ENCODE results near the gene CNTNAP2. TPM values are rescaled to one million over a fixed set of nuclear protein-coding genes. Genes with fewer than 3 reads are reported as not detected.

Gene CNTNAP2
- polyA plus RNA-seq, 10 donors: 5.6 to 19.6 (median 11.4) TPM

DNA sequence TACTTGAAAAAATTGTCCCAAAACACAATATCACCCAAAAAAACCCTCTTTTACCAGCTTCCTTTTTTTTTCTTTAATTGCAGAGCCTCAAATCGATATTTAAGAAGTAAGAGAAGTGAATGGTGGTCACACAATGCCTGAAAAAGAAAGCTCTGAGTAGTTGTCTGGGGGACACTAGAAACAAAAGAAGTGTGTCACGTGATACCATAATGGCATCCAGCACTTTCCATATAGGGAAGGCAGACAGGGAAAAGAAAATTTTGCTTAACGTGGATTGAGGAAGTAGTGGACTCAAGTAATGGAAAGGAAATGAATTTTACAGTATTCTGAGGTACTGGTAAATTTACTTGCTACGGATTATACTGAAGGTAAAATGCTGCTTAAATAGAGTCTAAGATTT is 1708.1 kb downstream of the CNTNAP2 start:
- no peak for DNase-seq

DNA sequence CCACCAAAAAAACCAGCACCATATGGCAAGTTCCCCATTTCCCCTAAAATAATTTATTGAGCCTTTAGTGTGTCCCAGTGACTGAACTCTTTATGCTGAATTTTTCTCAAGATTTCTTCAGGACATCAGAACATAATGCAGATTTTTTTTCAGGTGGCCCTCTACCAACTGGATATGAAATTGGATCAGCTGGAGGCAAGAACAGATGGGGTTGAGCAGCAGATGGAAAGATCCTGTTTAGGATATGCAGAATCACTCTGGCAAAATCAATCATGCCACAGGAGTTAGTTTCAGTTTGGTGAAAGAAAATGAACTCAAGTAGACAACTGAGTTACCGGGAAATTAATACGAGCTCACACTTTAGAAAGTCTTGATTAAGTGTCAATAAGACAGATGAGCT is 1712.4 kb downstream of the CNTNAP2 start:
- DNase-seq: no peak

DNA sequence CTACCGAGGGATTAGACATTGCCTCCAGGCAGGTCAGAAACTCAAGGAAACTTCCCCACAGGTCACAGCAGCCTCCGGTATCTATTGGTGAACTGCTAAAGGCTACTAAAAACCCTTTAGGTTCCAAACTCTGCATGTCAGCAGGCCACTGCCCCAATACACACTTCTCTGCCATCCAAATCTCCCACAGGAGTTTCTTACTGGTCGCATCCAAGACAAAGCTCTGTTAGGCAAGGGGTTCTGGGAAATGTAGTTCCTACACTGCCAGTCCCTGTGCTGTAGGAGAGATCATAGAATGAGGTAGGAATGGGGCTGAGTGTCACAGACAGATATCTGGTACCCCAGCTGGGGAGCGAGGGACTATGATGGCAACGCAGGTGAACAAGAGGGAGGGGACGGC is 1717.0 kb downstream of the CNTNAP2 start:
- no peak for DNase-seq

DNA sequence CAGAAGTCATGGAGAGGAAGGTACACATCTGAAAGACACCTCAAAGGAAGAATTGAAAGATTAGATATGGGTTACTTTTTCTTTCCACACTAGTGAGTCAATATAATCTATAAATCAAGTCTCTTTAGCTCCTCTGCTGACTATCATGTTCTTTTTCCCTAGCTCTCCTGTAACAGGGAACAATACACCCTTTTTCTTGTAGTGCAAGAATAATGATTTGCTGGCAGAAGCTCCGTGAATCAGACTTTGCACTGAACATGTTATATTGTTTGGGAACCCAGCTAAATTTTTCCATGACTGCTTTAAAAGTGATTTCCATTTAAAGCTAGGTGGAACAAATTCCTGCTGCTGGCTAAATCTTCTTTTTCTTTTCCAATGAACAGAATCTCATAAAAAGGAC is 1717.4 kb downstream of the CNTNAP2 start:
- DNase-seq: peak in 1 of 3 donors; percentile 34

DNA sequence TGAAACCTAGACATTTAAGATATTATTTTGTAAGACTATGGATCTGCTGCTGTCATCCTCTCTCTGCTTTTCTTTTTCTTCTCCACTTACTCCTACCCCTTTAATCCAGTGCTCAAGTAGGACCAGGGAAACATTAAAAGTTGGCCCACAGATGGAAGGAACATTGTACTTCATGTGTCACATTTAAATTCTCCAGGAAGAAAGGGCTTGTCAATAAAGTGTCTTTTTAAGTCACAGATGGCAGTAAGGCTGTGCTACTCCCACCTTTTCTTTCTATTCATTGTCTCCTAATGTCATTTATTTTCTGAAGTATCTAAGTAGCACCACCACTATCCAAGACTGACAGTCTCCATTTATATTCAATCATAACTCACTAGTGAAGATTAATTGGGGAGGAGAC is 1736.2 kb downstream of the CNTNAP2 start:
- DNase-seq: no peak

DNA sequence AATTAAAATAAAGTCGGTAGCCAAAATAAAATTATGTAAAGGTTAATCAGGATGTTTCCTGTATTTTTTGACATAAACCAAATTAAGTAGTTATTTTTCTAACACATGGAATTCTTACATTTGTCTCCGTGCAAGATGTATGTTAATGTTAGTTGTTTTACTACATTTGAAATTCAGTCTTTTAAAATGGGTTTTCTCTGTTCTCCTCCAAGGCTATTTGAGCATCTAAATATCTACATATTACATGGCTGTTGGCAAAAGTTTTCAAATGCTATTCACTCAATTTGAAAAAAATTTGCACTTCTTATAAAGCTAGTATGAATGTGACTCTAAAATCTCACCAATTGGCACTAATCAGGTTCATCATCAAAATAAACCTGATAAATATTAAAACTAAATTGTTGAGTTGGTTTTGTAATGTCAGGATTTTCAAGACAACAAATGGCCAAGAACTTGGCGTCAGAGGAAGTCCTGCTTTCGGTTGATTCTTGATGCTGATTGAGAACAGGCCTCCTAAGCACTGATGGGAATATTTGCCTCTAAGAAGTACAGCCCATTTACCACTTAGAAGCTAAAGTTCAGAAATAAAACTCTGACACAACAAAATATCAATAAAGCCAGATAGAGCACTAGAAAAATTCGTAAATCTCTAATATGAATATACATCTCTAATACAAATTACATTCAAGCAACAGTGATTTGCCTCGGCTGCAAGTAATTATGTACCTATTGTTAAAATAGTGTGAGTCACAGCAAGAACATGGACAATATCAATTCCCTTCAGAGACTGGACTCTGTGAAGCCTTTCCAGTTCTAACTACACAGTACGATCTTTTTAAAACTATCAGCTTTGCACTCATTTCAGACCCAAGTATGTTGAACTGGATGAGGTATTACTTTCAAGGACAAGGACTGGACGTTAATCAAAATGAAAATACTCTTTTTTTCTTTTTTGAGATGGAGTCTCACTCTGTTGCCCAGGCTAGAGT is 1740.8 kb downstream of the CNTNAP2 start:
- peak in 2 of 3 donors; percentile 36 to 52 for DNase-seq

DNA sequence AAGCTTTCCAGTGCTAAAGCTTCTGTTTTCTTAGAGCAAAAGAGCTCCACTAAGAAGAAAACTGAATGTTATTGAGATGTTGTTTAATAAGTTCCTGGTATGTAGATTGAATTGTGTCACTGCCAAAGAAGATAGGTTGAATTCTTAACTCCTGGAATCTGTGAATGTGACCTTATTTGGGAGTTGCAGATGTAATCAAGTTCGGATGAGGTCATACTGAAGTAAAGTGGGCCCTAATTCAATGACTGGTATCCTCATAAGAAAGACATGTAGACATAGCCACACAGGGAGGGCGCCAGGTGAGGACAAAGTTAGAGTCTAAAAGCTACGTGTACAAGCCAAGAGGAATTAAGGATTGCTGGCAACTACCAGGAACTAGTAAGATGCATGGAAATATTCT is 1741.8 kb downstream of the CNTNAP2 start:
- DNase-seq: peak in 1 of 3 donors; percentile 37

DNA sequence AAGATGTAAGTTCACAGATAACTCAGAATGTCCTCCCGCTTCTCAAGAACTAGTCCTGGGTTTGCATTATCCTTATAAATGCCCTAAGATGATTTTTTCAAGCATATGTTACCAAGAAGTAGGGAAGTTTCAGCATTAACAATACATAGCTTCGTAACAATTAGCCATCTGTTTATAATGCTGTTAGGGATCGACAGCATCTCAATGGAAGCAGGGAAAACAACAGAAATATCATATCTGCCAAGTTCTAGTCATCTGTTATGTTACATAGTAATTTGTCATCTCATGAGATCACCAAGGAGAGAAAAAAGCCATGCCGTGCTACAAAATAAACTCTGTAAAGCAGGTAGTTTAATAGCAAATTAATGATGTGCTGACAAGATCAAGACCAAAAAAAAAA is 1742.4 kb downstream of the CNTNAP2 start:
- DNase-seq: peak in 2 of 3 donors; percentile 25 to 52

DNA sequence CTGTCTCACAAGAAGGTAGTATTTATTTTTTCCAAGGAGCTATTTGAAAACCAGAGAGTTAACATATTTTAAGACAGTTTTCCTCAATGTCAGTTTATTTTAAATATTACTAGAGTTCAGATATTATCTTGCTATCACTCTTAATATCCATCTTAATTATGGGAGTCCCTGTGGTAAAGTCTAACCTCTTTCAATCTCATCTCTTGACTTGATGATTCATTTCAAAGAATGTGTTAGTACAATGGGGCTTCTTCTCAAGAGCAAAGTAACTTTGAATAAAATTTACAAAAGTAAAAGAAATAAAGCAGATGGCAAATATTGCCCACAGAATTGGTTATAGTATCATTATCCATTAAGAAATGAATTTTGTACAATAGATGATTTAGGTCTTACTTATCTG is 1742.9 kb downstream of the CNTNAP2 start:
- no peak for DNase-seq

DNA sequence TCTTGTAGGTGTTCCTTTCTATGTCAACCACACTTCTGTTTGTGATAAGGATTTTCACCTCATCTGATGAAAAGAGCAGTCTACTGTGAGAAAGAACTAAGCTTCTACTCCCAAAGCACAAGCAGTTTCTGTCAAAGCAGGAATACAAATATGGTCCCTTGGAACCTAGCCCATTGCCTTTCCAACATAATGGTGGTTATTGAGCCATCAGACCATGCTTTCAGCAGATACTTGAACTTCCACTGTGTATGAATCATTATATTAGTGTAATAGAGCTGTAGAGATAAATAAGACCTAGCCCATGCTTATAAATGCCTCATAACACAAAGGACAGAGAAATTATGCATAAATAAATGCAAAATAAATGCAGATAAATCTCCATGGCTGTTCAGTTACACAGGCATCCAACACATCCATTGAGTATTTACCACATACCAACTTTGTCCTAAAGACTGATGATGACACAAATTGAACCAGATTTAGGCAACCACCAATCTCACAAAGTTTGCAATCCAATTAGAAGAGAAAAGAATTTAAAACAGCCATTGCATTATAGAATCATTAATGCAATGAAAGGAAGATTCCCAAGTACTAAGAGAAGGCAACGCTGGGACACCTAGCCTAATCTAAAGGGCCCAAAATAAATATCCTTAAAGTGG is 1744.6 kb downstream of the CNTNAP2 start:
- no peak for DNase-seq

DNA sequence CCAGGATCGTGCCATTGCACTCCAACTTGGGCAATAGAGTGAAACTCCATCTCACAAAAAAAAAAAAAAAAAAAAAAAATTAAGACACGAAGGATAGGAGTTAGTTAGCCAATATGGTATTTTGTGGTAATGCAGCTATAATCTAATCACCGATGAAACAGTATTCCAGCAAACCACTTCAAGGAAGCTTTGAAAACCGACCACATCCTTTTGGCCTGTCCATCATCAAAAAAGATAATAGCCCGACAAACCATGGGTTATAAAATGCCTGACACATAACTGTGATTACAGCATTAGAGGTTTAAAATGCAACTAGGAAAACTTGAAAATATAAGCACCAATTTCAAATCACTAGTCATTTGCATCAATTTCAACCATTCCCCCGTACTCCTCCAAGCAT is 1745.3 kb downstream of the CNTNAP2 start:
- no peak for DNase-seq

DNA sequence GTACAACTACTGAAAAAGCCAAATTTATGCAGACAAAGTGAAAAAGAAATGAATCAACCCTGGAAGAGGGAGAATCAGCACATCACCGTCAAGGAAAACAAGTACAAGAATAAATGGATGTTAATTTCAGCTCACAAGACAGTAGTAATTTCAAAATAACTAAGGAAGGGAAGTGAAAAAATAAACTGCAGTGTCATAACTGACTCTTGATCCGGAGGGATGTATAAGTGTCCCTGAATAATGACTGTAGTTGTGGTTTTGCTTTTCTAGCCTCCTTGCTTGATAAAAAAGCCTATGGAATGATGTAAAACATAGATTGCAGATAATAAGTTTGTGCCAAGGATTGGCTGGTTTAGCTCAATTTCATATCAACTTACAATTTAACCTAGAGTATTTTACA is 1752.9 kb downstream of the CNTNAP2 start:
- no peak for DNase-seq

DNA sequence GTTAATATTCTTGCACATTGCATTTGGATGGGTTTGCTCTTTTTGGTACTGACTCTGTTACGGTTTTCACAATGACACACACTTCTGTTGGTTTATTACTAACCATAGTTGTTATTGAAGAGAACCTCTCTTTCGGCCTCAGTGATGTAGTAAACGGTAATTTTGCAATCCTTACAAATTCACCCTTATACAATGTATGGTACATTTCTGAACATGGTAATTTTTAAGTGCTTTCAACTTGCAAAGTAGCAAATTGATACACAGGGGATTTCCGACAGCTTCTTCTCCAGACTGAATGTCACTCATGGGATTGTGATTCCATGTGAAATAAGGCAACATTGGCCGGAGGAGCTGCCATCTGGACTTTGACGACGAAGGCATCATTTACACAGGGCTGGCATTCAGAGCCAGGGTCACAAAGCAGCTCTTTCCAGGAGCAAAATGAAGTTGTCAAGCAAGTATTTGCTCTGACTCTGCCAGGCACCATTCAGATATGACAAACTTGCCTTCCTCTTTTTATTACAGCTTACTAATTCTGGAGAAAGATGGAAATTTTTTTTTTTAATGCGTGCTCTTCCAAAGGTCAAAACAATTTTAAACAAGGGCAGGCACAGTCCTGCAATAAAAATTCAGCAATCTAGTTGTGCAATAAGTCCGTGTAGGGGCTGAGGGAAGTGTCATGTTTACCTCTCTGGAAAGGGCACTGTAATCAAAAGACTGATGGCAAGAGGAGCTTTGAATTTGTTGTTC is 1762.5 kb downstream of the CNTNAP2 start:
- DNase-seq: peak in 1 of 3 donors; percentile 22

DNA sequence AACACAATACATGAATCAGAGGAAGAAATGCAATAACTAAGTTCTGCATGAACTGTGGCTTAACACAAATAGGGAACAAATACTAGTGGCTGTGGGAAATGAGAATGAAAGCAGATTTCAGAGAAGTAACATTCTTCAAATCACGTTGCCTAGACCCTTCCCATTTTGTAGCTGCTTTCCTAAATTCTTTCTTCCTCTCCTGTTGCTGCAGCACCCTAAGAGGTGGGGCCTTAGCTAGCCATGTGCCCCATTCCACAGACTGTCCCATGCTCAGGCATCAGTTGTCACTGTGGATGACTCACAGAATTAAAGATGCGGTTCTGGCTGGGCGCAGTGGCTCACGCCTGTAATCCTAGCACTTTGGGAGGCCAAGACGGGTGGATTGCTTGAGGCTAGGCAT is 1769.3 kb downstream of the CNTNAP2 start:
- DNase-seq: no peak

DNA sequence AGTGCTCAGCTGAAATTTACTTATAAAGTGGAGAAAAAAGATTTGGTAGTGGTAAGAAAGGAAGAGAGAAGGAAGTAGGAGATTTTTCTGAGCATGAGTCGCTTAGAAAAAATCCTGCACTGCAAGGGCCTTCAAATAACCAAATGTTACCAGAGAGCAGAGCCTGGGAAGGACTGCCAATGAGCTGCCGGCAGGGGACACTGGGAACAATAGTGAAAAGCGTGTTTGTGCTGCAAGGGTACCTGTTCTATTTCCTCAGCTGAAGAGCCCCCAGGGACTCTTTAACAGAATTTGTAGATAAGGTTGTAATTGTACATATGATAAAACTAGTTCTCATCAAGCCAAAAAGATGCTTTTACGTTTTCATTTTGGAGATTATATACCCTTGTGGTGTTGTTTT is 1777.7 kb downstream of the CNTNAP2 start:
- no peak for DNase-seq

DNA sequence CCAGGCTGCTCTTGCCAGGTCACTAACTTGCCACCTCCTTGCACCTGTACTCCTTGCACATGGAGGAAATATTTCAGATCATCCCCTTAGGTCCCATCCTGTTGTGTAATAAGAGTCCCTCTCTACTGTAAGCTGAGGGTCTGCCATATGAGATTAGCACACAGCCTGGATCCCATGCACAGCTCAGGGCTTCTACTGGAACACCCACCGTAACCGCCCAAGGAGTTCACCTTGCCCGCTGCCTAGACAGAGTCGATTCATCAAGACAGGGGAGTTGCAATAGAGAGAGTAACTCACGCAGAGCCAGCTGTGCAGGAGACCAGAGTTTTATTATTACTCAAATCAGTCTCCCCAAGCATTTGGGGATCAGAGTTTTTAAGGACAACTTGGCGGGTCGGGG is 1779.5 kb downstream of the CNTNAP2 start:
- no peak for DNase-seq

DNA sequence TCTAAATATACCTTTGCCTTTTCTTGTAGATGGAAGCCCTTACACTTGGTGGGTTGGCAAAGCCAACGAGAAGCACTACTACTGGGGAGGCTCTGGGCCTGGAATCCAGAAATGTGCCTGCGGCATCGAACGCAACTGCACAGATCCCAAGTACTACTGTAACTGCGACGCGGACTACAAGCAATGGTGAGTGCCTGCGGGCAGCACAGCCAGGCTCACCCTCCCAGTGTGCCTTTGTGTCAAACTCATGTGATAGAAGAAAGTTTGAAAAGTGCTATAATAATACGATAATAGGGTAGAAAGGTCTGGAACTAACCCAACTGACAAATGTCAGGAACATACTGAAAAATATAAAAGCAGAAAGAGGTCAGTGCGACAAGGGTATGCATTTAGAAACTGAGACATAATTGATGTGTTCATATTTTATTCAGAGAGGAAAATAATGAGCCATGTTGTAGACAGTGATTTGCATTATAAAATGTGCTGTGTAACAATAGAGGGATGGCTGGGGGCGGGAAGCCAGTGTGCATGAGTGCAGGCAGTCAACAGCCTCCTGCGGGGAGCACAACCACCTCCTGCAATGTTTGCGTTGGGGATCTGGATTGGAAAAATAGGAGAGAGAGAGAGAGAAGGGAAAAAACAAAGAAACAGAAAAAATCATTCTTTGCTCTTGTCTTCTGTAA is 1787.1 kb downstream of the CNTNAP2 start:
- no peak for DNase-seq

DNA sequence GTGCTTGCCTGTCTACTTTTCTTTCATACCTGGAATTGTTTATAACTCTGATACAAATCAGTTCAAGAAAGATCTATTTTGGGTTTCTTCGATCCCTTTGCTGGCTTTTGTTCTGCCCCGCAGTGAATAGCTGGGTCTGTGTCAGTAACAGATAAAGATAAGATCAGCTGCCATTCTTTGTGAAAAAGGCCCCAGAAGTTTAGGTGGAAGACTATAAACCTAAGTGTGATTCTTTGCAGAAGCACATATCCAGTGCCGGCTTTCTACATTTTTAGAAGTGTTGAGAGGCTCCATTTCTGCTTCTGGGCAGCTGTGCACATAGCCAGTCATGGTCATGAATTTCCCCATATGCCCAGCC is 1787.6 kb downstream of the CNTNAP2 start:
- DNase-seq: no peak

DNA sequence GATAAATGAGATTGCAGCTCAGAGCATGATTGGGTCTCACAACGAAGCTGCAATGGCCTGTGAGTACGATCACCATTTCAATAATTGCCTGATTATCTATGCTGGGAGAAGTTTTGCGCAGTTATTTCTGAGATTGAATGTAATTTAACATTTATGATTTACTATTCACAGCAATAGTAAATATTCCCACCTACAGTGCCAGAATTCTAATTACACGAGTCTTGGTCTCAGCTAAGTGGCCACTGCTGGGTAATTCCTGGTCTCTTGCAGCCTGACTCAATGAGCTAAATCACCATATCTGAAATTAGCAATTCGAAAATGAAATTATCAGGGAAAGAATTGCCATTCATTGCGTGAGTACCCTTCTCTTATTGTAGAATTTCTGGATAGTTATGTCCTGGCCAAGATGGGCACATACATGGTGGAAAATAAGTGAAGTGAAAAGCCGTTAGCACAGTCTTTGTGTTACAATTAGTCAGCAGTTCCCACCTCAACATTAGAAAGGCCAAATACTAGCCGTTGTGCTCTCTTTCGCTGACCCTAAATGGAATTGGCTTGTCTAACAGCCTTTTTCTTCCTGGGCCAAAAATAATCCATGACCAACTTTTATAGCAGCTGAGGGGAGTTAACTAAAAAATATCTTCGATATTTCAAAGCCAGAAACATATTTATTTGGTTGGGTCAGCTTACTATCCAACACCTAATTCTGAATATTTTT is 1793.0 kb downstream of the CNTNAP2 start:
- peak in 2 of 3 donors; percentile 6 to 28 for DNase-seq

DNA sequence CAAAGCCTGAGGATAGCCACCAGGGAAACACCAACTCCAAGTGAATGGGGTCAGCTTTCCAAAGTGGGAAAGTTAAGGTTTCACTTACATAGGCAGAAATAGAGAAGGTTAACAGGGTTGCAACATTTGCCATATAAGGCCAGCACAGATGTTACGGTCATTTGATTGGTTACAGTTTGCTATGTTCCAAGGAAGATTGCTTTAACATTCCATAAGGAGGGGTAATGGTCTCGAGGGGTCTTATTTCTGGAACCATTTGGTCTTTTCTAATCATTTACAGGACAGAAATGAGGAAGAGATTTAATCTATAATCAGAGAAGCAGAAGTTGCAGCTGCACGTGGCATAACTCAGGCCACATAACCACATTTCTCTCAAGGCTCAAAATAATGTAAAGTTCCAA is 1794.6 kb downstream of the CNTNAP2 start:
- DNase-seq: peak; percentile 86 to 95 (median 88)

DNA sequence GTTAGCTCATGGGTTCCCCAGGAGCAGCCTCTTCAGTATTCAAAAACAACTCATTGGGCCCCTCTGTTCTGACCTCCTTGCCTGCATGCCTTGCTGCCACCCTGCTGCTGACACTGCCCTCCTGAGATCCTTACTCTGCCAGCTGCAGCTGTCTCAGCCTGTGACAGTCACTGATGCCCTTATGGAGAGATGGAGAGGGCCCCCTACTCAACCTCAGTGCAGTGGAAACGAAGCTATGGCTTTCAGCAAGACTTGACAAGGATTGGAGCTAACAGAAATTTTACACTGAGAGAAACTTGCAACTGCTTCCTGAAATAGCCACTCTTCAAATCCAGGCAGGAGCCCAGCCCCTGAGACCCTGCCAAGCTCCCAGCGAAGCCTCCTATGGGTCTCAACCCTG is 1795.7 kb downstream of the CNTNAP2 start:
- DNase-seq: peak in 2 of 3 donors; percentile 30 to 55
